ENCODE results near the gene DHX8. TPM values are rescaled to one million over a fixed set of nuclear protein-coding genes. Genes with fewer than 3 reads are reported as not detected.

DHX8 gene
- total and polyA plus RNA-seq, 10 of the 15 experiments (the other 5 are each of a cell fraction or from before 2014, with no cell fraction given), result 27.6 to 50.4 (median 35.7) TPM

DNA sequence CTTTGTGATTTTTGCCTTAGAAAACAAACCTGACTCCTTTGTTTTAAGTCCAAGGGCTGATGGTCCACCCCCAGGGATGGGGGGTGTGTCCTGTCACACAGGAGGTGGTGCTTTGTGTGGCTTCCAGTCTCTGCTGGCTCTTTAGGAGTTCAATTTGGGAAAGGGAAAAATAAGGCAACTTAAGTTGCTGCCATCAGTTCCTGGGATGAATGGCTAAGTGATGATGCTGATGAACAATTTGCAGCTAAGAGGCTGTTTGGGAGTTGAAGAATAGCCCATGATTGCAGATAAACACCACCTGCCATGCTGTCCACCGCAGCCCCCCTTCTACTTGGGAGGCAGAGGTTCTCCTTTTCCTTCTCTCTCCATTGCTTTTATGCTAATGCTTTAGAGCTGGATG lies 44.7 kb upstream of the DHX8 start:
- TF ChIP-seq TAF1 (IDR thresholded peaks at IDR 0.05; ENCODE audit: borderline replicate concordance, low read depth, low read length), result no peak
- TF ChIP-seq SPI1 (IDR thresholded peaks at IDR 0.05; ENCODE audit: borderline replicate concordance, insufficient read depth, low read depth, low read length), result no peak
- TF ChIP-seq BHLHE40 (IDR thresholded peaks at IDR 0.05; ENCODE audit: borderline replicate concordance in 1 of 2, low read depth in 2 of 2, low read length in 1 of 2), result no peak
- no peak for TF ChIP-seq POU2F2 (IDR thresholded peaks at IDR 0.05; ENCODE audit: borderline replicate concordance, low read depth, low read length)
- TF ChIP-seq ATF7 (IDR thresholded peaks at IDR 0.05; ENCODE audit: low read depth), result no peak
- TF ChIP-seq EP300 (IDR thresholded peaks at IDR 0.05; ENCODE audit: borderline replicate concordance in 1 of 2, control insufficient read depth in 1 of 2, low read depth in 2 of 2, low read length in 2 of 2), result no peak
- TF ChIP-seq LARP7 (IDR thresholded peaks at IDR 0.05), result no peak
- TF ChIP-seq RELA (IDR thresholded peaks at IDR 0.05; ENCODE audit: borderline replicate concordance, partially characterized antibody), result no peak
- TF ChIP-seq, protein P1, sequence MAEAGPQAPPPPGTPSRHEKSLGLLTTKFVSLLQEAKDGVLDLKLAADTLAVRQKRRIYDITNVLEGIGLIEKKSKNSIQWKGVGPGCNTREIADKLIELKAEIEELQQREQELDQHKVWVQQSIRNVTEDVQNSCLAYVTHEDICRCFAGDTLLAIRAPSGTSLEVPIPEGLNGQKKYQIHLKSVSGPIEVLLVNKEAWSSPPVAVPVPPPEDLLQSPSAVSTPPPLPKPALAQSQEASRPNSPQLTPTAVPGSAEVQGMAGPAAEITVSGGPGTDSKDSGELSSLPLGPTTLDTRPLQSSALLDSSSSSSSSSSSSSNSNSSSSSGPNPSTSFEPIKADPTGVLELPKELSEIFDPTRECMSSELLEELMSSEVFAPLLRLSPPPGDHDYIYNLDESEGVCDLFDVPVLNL (IDR thresholded peaks at IDR 0.05; ENCODE audit: low read depth, low read length), result no peak
- no peak for TF ChIP-seq RAD21 (IDR thresholded peaks at IDR 0.05; ENCODE audit: insufficient read depth, low read depth, low read length)
- TF ChIP-seq, protein P2, sequence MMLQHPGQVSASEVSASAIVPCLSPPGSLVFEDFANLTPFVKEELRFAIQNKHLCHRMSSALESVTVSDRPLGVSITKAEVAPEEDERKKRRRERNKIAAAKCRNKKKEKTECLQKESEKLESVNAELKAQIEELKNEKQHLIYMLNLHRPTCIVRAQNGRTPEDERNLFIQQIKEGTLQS (IDR thresholded peaks at IDR 0.05; ENCODE audit: borderline replicate concordance, extremely low read depth, low read depth, low read length), result no peak
- no peak for TF ChIP-seq DPF2 (IDR thresholded peaks at IDR 0.05)
- TF ChIP-seq SIN3A (IDR thresholded peaks at IDR 0.05; ENCODE audit: low read depth, low read length), result no peak
- TF ChIP-seq STAT1 (conservative IDR thresholded peaks at IDR 0.05), result no peak
- no peak for TF ChIP-seq IKZF1 (conservative IDR thresholded peaks at IDR 0.05)
- Histone ChIP-seq H3K9ac (ENCODE audit: control insufficient read depth, insufficient read depth, low read length) (no peak overlapping the region), H3K4me1 (ENCODE audit: control insufficient read depth, insufficient read depth, low read length) (no peaks in the 10 kb centered on the region), H2AFZ (ENCODE audit: control insufficient read depth, low read depth, low read length) (no peak overlapping the region), H3K79me2 (ENCODE audit: control insufficient read depth, insufficient read depth, low read length) (no peaks in the 10 kb centered on the region), H4K20me1 (ENCODE audit: control insufficient read depth, insufficient read depth) (no peaks in the 10 kb centered on the region), H3K36me3 (ENCODE audit: control insufficient read depth in 2 of 2, insufficient read depth in 2 of 2, low read length in 1 of 2) (no peaks in the 10 kb centered on the region), H3K27ac (ENCODE audit: control insufficient read depth, insufficient read depth) (no peak overlapping the region), H3K4me3 (no peak overlapping the region), H3K9me3 (replicated peaks; ENCODE audit: control insufficient read depth, insufficient read depth, low read length) (no peaks in the 10 kb centered on the region), H3K4me2 (ENCODE audit: control insufficient read depth, insufficient read depth) (no peak overlapping the region), H3K27me3 (replicated peaks in 1 of 2; ENCODE audit: control insufficient read depth in 2 of 2, insufficient read depth in 2 of 2, low read length in 1 of 2) (no peaks in the 10 kb centered on the region)
- SMC1A ChIA-PET (ENCODE audit: uncharacterized antibody, unreplicated experiment), result no interaction called here
- FAIRE-seq (no peak), ATAC-seq (no peak), DNase-seq (ENCODE audit: low read depth, low spot score) (no peak)
- no TSS peak for BruUV-seq (replicated peaks)
- RAD21 ChIA-PET (ENCODE audit: unreplicated experiment), result no interaction called here
- in situ Hi-C loops (cut with MboI), result no loop called here
- POLR2A ChIA-PET, result no interaction called here
- CTCF ChIA-PET, result no interaction called here
- intact Hi-C loops (cut with micrococcal nuclease; ENCODE audit: unreplicated experiment), result no loop called here
- WGBS (ENCODE audit: insufficient coverage, insufficient replicate concordance, low lambda C conversion rate, missing lambda C conversion rate), result 56% methylated on average over 1 of the region's 1 CpG
